ENCODE results near the gene TPRG1L. TPM values are rescaled to one million over a fixed set of nuclear protein-coding genes. Genes with fewer than 3 reads are reported as not detected.
"Not testable (repeated sequence)": the region's sequence is repeated elsewhere in the genome, so short reads cannot be mapped to it uniquely, and the experiment has no call there.

The TPRG1L gene
- 10 to 100 TPM; 37.5 to 45.6 TPM for total RNA-seq
- long read RNA-seq, donor 1, transcript TPRG1L-202 (5 exons, 2,414 nt), result major isoform, 32 of 39 reads
- long read RNA-seq, donor 1, partial matches to known transcripts, result 6 of 39 reads
- long read RNA-seq, donor 1, other reads (novel, unspliced or antisense), result 1 of 39 reads
- long read RNA-seq, donor 2, partial matches to known transcripts, result 15 of 16 reads
- long read RNA-seq, donor 2, other reads (novel, unspliced or antisense), result 0 of 16 reads

- peak; percentile 99 for DNase-seq (ENCODE audit: low spot score)
- intact Hi-C loops (cut with DNase I), result no loop called here
Observed at GRCh38 chr1:3624200-3625136, at the start of gene TPRG1L. Gene TPRG1L, plus strand, starts transcription at chr1:3625015. Its CDS starts 58 bp downstream, at chr1:3625073.

- DNase-seq (ENCODE audit: low spot score); intact Hi-C loops (cut with DNase I): not testable (repeated sequence)
Observed at GRCh38 chr1:3575515-3575914, 49.3 kb upstream of the TPRG1L start.

GRCh38 chr1:3575993-3576392 is 48.8 kb upstream of the TPRG1L start:
- intact Hi-C loops (cut with DNase I), result no loop called here

GRCh38 chr1:3577300-3577699 is 47.5 kb upstream of the TPRG1L start:
- DNase-seq (ENCODE audit: low spot score), result no peak
- intact Hi-C loops (cut with DNase I), result no loop called here

More at GRCh38 chr1:3575993-3576392, 48.8 kb upstream of the TPRG1L start:
- no peak for DNase-seq (ENCODE audit: low spot score)

GRCh38 chr1:3577711-3578432 is 46.9 kb upstream of the TPRG1L start:
- intact Hi-C loops (cut with DNase I), result no loop called here
- DNase-seq (ENCODE audit: low spot score), result no peak

- intact Hi-C loops (cut with DNase I), result no loop called here
- DNase-seq (ENCODE audit: low spot score), result no peak
Observed at GRCh38 chr1:3578433-3578805, 46.4 kb upstream of the TPRG1L start.

GRCh38 chr1:3578906-3579305 is 45.9 kb upstream of the TPRG1L start:
- intact Hi-C loops (cut with DNase I), result no loop called here
- no peak for DNase-seq (ENCODE audit: low spot score)

- intact Hi-C loops (cut with DNase I), result no loop called here
- no peak for DNase-seq (ENCODE audit: low spot score)
Observed at GRCh38 chr1:3579626-3580025, 45.2 kb upstream of the TPRG1L start.

GRCh38 chr1:3580231-3580630 is 44.6 kb upstream of the TPRG1L start:
- intact Hi-C loops (cut with DNase I), result no loop called here
- DNase-seq (ENCODE audit: low spot score), result no peak

- intact Hi-C loops (cut with DNase I), result no loop called here
- DNase-seq (ENCODE audit: low spot score), result no peak
Observed at GRCh38 chr1:3581296-3582036, 43.3 kb upstream of the TPRG1L start.

GRCh38 chr1:3583751-3584150 is 41.1 kb upstream of the TPRG1L start:
- intact Hi-C loops (cut with DNase I), result not testable (repeated sequence)

GRCh38 chr1:3584915-3585314 is 39.9 kb upstream of the TPRG1L start:
- DNase-seq (ENCODE audit: low spot score), result no peak
- intact Hi-C loops (cut with DNase I), result no loop called here

More at GRCh38 chr1:3583751-3584150, 41.1 kb upstream of the TPRG1L start:
- DNase-seq (ENCODE audit: low spot score), result not testable (repeated sequence)

- intact Hi-C loops (cut with DNase I); DNase-seq (ENCODE audit: low spot score): not testable (repeated sequence)
Observed at GRCh38 chr1:3585353-3585868, 39.4 kb upstream of the TPRG1L start.

GRCh38 chr1:3585940-3586568 is 38.8 kb upstream of the TPRG1L start:
- no peak for DNase-seq (ENCODE audit: low spot score)

GRCh38 chr1:3586986-3587759 is 37.6 kb upstream of the TPRG1L start:
- DNase-seq (ENCODE audit: low spot score), result no peak
- intact Hi-C loops (cut with DNase I), result no loop called here

More at GRCh38 chr1:3585940-3586568, 38.8 kb upstream of the TPRG1L start:
- intact Hi-C loops (cut with DNase I), result no loop called here

- intact Hi-C loops (cut with DNase I), result no loop called here
- no peak for DNase-seq (ENCODE audit: low spot score)
Observed at GRCh38 chr1:3588395-3588794, 36.4 kb upstream of the TPRG1L start.

- no peak for DNase-seq (ENCODE audit: low spot score)
- intact Hi-C loops (cut with DNase I), result no loop called here
Observed at GRCh38 chr1:3590139-3590763, 34.6 kb upstream of the TPRG1L start.
